K562 (cell line): ENCODE data around the gene ZSCAN32. TPM values are rescaled to one million over a fixed set of nuclear protein-coding genes. Genes with fewer than 3 reads are reported as not detected.

ENCODE experiments used
- MYC ChIP-seq, 2 experiments: fragments of 250-450 bp in 1 of 2; sonication (Bioruptor Pico) in 1 of 2; IDR thresholded peaks; 2 replicates each; pipeline versions ENCODE4 v1.5.1 to v1.6.1; 2012 to 2021; ENCODE audit warnings: low read depth in 2 of 2, borderline replicate concordance in 1 of 2, improper control_type of control experiment in 1 of 2, low read length in 1 of 2, mild to moderate bottlenecking in 1 of 2, moderate library complexity in 1 of 2
- REST ChIP-seq, 2 experiments: fragments of 450-650 bp; formaldehyde crosslinking in 1 of 2; IDR thresholded peaks; 2 replicates each; pipeline versions ENCODE4 v1.4.0 to v1.6.1; 2014 to 2020; ENCODE audit warnings: mild to moderate bottlenecking in 2 of 2, borderline replicate concordance in 1 of 2, low read depth in 1 of 2
- RREB1 ChIP-seq: fragments of 250-450 bp; sonication (Bioruptor Pico); IDR thresholded peaks from 2 replicates; pipeline ENCODE4 v1.4.0; 2020
- XRCC4 ChIP-seq: IDR thresholded peaks from one replicate; pipeline ENCODE4 v1.6.1; 2011; ENCODE audit not compliant: insufficient read depth, insufficient read length; ENCODE audit errors: extremely low read depth
- XRCC5 ChIP-seq: fragments of 200-400 bp; formaldehyde crosslinking; IDR thresholded peaks from 2 replicates; pipeline ENCODE4 v1.6.1; 2017; ENCODE audit warnings: low read depth, mild to moderate bottlenecking, low read length
- ZNF740 ChIP-seq, 3 experiments: fragments of 200-800 bp in 1 of 3; sonication (Bioruptor generic) in 1 of 3; sonication (generic) in 1 of 3; formaldehyde crosslinking in 1 of 3; IDR thresholded peaks; 2 replicates each; pipeline versions ENCODE4 v1.6.1 to v1.8.0; 2016 to 2022; ENCODE audit warnings: mild to moderate bottlenecking in 2 of 3, missing compliant biosample characterization in 2 of 3, missing genetic modification characterization in 2 of 3, missing genetic modification reagents in 1 of 3
- polyA plus RNA-seq, 8 experiments: library from polyadenylated mRNA; depleted of rRNA in 4 of 8; stranded (reverse) in 5 of 8; unstranded in 3 of 8; fragments of >200 nt; fragmentation: Nextera tagmentation in 2 of 8; fragmentation: Illumina TruSeq in 1 of 8; extraction: Ambion mirVana in 2 of 8; extraction: Trizol in 1 of 8; gene quantifications; 2 replicates each; pipeline versions ENCODE4 v1.2.1 to v1.2.3, GENCODE V29; 2011 to 2014; ENCODE audit warnings: inconsistent platforms in 1 of 8, missing spikeins in 1 of 8
- total RNA-seq, 7 experiments: library from RNA; depleted of rRNA in 6 of 7; stranded (reverse); fragments of >200 nt in 6 of 7; fragmentation: Illumina TruSeq in 2 of 7; extraction: Trizol in 2 of 7; gene quantifications; 2 replicates each; pipeline versions ENCODE4 v1.2.1 to v1.2.3, GENCODE V29; 2011 to 2021; ENCODE audit warnings: low replicate concordance in 1 of 7

ZSCAN32 gene
- total and polyA plus RNA-seq, 9 of the 15 experiments (the other 6 are each of a cell fraction or from before 2014, with no cell fraction given) = 16.0 to 29.4 (median 19.2) TPM

GRCh38 chr16:3400779-3401688, at the start of gene ZSCAN32, which contains the start of gene ZNF174 (continued):
- no peak for TF ChIP-seq XRCC4
- TF ChIP-seq ZNF740 (CRISPR knock-in tag; IDR thresholded peaks at IDR 0.05) = peak; percentile 67
- no peak for TF ChIP-seq ZNF740 (tag; IDR thresholded peaks at IDR 0.05)
- TF ChIP-seq XRCC5 = 0 out of 2 replicates have a peak, but pooled peaks have one; percentile 47
- TF ChIP-seq RREB1 (CRISPR knock-in tag) = 0 out of 2 replicates have a peak, but pooled peaks have one; percentile 41
- TF ChIP-seq MYC (IDR thresholded peaks at IDR 0.05; ENCODE audit: low read depth, low read length) = peak; percentile 37; the same call in 1 of the 2 replicates
- no peak for TF ChIP-seq MYC (CRISPR knock-in tag; IDR thresholded peaks at IDR 0.05; ENCODE audit: borderline replicate concordance, low read depth)
- no peak for TF ChIP-seq REST (IDR thresholded peaks at IDR 0.05; ENCODE audit: borderline replicate concordance)
- TF ChIP-seq REST (CRISPR knock-in tag; IDR thresholded peaks at IDR 0.05; ENCODE audit: low read depth) = 0 out of 2 replicates have a peak, but pooled peaks have one; percentile 72
